Gastroesophageal sphincter (tissue), 4 donors: ENCODE results near the gene MSANTD2. TPM values are rescaled to one million over a fixed set of nuclear protein-coding genes. Genes with fewer than 3 reads are reported as not detected.

Experiments used
- ATAC-seq: fragments of 150-250 bp; one replicate; pipeline ENCODE4 v1.9.1; 2016; ENCODE audit warnings: mild to moderate bottlenecking, moderate library complexity
- H3K27ac ChIP-seq, 4 donors: fragments of 200-600 bp; sonication (generic) in 3 of 4; 1 replicate in 3 of 4; 2 replicates in 1 of 4; pipeline ENCODE4 v1.5.1; 2016 to 2019
- H3K27me3 ChIP-seq: fragments of 200-600 bp; sonication (generic); one replicate; pipeline ENCODE4 v1.5.1; 2019
- H3K36me3 ChIP-seq, 2 donors: fragments of 200-600 bp; sonication (generic); one replicate each; pipeline ENCODE4 v1.5.1; 2019; ENCODE audit warnings: control low read depth in 1 of 2
- H3K4me1 ChIP-seq, 3 donors: fragments of 200-600 bp; sonication (generic); 1 replicate in 2 of 3; 2 replicates in 1 of 3; pipeline ENCODE4 v1.5.1; 2016 to 2019; ENCODE audit warnings: control low read depth in 2 of 3
- H3K4me3 ChIP-seq, 2 donors: fragments of 200-600 bp; sonication (generic); one replicate each; pipeline ENCODE4 v1.5.1; 2019; ENCODE audit warnings: mild to moderate bottlenecking in 1 of 2, moderate library complexity in 1 of 2
- H3K9me3 ChIP-seq, 3 donors: fragments of 200-600 bp; sonication (generic); one replicate each; pipeline ENCODE4 v1.5.1; 2017 to 2019; ENCODE audit warnings: control low read depth in 2 of 3
- EP300 ChIP-seq: sonication (generic); formaldehyde crosslinking; IDR thresholded peaks from one replicate; pipeline ENCODE4 v1.6.1; 2017; ENCODE audit warnings: antibody characterized with exemption, mild to moderate bottlenecking
- POLR2A ChIP-seq, 2 donors: fragments of 450-650 bp; IDR thresholded peaks; one replicate each; pipeline ENCODE4 v1.6.1; 2017; ENCODE audit warnings: antibody characterized with exemption in 2 of 2, mild to moderate bottlenecking in 2 of 2, moderate library complexity in 1 of 2
- POLR2AphosphoS5 ChIP-seq: sonication (generic); formaldehyde crosslinking; IDR thresholded peaks from one replicate; pipeline ENCODE4 v1.6.1; 2017; ENCODE audit warnings: antibody characterized with exemption
- WGBS, 2 donors: methylation state at CpG; one replicate each; pipeline ENCODE4 v1.1.5; 2018; ENCODE audit warnings: low coverage in 1 of 2; 5-methylcytosine and 5-hydroxymethylcytosine counted together
- total RNA-seq, 4 donors: library from RNA; depleted of rRNA; stranded (reverse); fragments of >200 nt; gene quantifications; one replicate each; pipeline ENCODE4 v1.1.0, GENCODE V29; 2016
- TF ChIP-seq, protein P1 (sequence below), 4 experiments: fragments of 200-600 bp in 2 of 4; fragments of 450-650 bp in 2 of 4; sonication (generic) in 1 of 4; IDR thresholded peaks; one replicate each; pipeline ENCODE4 v1.5.1; 2017 to 2019; ENCODE audit warnings: antibody characterized with exemption in 4 of 4, mild to moderate bottlenecking in 2 of 4, moderate library complexity in 2 of 4

Gene MSANTD2
- total RNA-seq, 4 donors from 2014 or later = 7.0 to 34.9 (median 13.0) TPM

DNA sequence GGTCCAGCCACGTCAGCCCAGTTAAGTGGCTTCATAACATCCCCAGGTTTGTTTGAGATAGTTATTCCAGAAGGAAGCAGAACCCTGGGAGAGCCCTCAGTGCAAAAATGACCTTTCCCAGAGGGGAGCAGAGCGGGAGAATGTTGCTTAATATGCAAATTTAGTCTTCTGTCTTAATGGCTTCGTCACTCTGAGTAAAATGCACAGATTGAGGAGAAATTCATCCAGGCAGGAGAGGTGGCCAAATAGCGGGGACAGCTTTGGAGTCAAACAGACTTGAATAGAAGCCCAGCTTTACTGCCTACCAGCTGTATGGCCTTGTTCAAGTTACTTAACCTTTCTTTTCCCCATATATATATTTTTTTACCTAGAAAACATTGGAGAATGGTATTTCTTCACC lies 72.7 kb downstream of the MSANTD2 start:
- Histone ChIP-seq H3K4me3 (no peak overlapping the region), H3K27ac (no peak overlapping the region), H3K4me1 (peaks cover 0 to 8% (median 0%) of the 10 kb centered on the region in 3 donors), H3K9me3 (no peaks in the 10 kb centered on the region), H3K36me3 (no peaks in the 10 kb centered on the region), H3K27me3 (peaks cover 54% of the 10 kb centered on the region)
- ATAC-seq = no peak
- no peak for TF ChIP-seq POLR2A (IDR thresholded peaks at IDR 0.05)
- TF ChIP-seq, protein P1, sequence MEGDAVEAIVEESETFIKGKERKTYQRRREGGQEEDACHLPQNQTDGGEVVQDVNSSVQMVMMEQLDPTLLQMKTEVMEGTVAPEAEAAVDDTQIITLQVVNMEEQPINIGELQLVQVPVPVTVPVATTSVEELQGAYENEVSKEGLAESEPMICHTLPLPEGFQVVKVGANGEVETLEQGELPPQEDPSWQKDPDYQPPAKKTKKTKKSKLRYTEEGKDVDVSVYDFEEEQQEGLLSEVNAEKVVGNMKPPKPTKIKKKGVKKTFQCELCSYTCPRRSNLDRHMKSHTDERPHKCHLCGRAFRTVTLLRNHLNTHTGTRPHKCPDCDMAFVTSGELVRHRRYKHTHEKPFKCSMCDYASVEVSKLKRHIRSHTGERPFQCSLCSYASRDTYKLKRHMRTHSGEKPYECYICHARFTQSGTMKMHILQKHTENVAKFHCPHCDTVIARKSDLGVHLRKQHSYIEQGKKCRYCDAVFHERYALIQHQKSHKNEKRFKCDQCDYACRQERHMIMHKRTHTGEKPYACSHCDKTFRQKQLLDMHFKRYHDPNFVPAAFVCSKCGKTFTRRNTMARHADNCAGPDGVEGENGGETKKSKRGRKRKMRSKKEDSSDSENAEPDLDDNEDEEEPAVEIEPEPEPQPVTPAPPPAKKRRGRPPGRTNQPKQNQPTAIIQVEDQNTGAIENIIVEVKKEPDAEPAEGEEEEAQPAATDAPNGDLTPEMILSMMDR (IDR thresholded peaks at IDR 0.05) = no peak
- no peak for TF ChIP-seq POLR2AphosphoS5
- TF ChIP-seq EP300 = no peak
- 80 to 84% methylated on average over 3 to 4 of the region's 4 CpGs for WGBS, 2 donors

DNA sequence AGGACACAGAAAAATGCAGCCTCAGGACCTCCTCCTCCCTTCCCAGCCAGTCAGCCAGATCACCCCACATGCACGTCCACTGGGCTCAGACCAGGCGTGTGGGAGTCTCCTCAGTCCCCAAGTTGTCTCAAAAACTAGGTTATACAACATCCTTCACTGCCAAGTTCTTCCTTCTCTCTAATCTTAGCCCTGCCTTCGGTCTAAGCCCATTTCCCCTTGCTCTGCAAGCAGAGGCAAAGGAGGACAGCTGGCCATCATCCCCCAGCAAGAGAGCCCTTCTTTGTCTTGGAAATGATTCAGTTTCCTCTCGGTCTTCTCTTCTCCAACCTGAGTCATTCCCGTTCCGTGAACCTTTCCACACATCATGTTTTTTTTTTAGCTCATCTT lies 74.5 kb downstream of the MSANTD2 start:
- peaks cover 71% of the 10 kb centered on the region for H3K27me3 ChIP-seq
- ATAC-seq = no peak
- WGBS, 2 donors = 12 to 21% methylated on average over 6 of the region's 6 CpGs

DNA sequence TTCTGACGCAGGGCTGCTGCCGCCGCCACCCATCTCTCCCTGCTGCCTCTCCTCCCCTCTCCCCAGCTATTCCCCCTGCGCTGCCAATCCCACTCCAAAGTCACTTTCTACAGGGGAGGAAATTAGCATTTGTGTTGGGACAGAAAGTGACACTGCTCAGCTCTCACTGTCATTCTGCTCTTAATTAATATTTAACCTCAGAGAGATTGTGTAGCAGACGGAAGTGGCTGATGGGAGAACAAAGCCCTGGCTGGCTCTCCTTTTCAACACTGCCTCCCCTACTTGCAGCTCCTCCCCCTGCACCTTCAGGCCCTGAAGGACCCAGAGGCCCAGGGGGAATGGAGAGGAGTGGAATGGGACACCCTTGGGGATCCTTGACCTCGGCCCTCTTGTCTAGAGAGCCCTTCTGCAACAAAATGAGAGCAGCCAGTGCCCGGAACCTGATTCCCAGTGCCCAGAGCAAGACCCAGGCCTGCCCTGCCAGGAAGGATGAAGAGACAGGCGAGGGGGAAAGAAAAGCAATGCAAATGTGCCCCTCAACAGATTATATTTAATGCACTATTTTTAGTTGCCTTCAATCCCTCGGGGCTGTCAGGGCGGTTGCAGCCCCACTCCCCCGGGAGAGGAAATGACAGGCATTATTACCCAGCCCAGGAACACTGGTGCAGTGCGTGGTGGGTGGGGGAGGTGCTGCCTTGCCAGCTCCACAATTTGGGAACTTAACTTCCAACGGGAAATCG lies 75.1 kb downstream of the MSANTD2 start:
- WGBS, 2 donors = 29 to 78% methylated on average over 5 to 12 of the region's 14 CpGs
- Histone ChIP-seq H3K4me3 (no peak overlapping the region), H3K27ac (no peak overlapping the region), H3K9me3 (no peaks in the 10 kb centered on the region), H3K27me3 (peaks cover 77% of the 10 kb centered on the region), H3K36me3 (no peaks in the 10 kb centered on the region), H3K4me1 (peaks cover 0 to 8% (median 0%) of the 10 kb centered on the region in 3 donors)
- no peak for ATAC-seq
- TF ChIP-seq POLR2AphosphoS5 (no peak), EP300 (no peak), POLR2A (IDR thresholded peaks at IDR 0.05) (no peak)
- TF ChIP-seq, protein P1 (IDR thresholded peaks at IDR 0.05) = no peak

More for the DNA sequence above, 74.5 kb downstream of the MSANTD2 start:
- no peak for TF ChIP-seq POLR2AphosphoS5
- TF ChIP-seq, protein P1 (IDR thresholded peaks at IDR 0.05) = no peak
- no peak for TF ChIP-seq EP300
- no peak for TF ChIP-seq POLR2A (IDR thresholded peaks at IDR 0.05)
- Histone ChIP-seq H3K27ac (no peak overlapping the region), H3K9me3 (no peaks in the 10 kb centered on the region), H3K4me3 (no peak overlapping the region), H3K4me1 (peaks cover 0 to 8% (median 0%) of the 10 kb centered on the region in 3 donors), H3K36me3 (no peaks in the 10 kb centered on the region)

DNA sequence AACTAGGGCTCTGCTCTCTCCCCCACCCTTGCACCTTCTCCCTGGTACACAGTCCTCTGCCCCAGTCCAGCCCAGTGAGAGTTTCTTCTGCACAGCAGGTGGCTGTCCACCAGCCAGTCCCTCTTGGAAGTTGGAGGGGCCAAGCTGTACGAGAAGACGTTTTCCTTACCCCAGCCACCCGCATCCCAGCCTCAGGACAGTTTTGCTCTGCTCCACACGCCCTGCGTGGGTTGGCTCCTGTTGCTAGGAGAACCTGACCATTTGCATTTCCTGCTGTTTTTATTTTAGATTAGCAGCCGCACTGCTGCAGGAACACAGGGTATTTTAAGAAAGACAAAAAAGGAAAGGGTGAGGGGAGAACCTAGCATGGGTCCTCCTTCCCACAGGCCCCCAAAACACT lies 78.0 kb downstream of the MSANTD2 start:
- Histone ChIP-seq H3K27ac (no peak overlapping the region), H3K4me3 (no peak overlapping the region), H3K4me1 (peaks cover 0 to 25% (median 6%) of the 10 kb centered on the region in 3 donors), H3K27me3 (peaks cover 97% of the 10 kb centered on the region), H3K9me3 (no peaks in the 10 kb centered on the region), H3K36me3 (no peaks in the 10 kb centered on the region)
- TF ChIP-seq POLR2AphosphoS5 (no peak), POLR2A (IDR thresholded peaks at IDR 0.05) (no peak), EP300 (no peak)
- TF ChIP-seq, protein P1 (IDR thresholded peaks at IDR 0.05) = no peak
- no peak for ATAC-seq
- 26 to 45% methylated on average over 5 to 6 of the region's 6 CpGs for WGBS, 2 donors

DNA sequence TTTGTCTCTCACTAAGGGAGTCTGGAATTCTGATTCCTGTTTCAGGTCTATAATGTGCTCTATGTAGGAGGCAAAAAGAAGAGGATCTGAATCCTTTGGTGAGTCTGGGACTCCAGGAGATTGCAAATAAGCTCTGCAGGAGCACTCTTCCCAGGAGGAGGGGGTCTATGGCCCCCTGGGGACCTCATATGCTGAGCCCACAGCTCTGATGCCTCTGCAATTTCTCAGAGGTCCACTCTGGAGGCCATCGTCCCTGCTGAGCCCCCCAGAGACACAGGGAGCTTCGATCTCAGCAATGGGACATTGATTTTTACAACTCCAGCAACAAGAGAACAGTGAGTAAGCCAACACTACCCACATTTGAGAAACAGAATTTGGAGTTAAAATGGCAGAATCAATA lies 80.7 kb downstream of the MSANTD2 start:
- Histone ChIP-seq H3K4me1 (peaks cover 0 to 18% (median 6%) of the 10 kb centered on the region in 3 donors), H3K9me3 (no peaks in the 10 kb centered on the region), H3K4me3 (no peak overlapping the region), H3K27me3 (peaks cover 94% of the 10 kb centered on the region), H3K36me3 (no peaks in the 10 kb centered on the region), H3K27ac (no peak overlapping the region)
- WGBS, 2 donors = 47% methylated on average over 2 of the region's 2 CpGs; no CpG with 5 or more reads in 1 of the 2 donors
- TF ChIP-seq, protein P1 (IDR thresholded peaks at IDR 0.05) = no peak
- no peak for TF ChIP-seq POLR2AphosphoS5
- no peak for ATAC-seq
